Measurements from ENCODE around the gene PPM1E.
"Not testable (repeated sequence)": the region's sequence is repeated elsewhere in the genome, so short reads cannot be mapped to it uniquely, and the experiment has no call there.

The PPM1E gene

GRCh38 chr17:58783380-58783779, 27.7 kb downstream of the PPM1E start:
- no peak for DNase-seq

- DNase-seq, result no peak
Observed at GRCh38 chr17:58785097-58785496, 29.4 kb downstream of the PPM1E start.

- no peak for DNase-seq
Observed at GRCh38 chr17:58786586-58787295, 31.1 kb downstream of the PPM1E start.

DNA sequence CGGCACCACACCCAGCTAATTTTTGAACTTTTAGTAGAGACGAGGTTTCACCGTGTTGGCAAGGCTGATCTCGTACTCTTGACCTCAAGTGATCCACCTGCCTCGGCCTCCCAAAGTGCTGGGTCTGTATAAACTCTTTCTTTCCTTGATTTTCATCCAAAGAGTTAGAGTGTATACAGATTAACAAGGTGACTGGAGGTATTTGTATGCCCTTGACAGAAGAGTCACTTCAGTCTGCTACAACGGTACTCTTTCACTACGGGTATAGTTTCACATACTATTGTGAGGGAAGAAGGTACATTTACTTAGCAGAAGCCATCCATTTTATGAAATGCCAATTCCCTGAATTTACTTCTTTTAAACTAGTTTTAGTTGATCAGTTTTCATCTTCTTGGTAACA, 32.5 kb downstream of the PPM1E start:
- no peak for DNase-seq

GRCh38 chr17:58789160-58789559, 33.5 kb downstream of the PPM1E start:
- DNase-seq, result no peak

- DNase-seq, result no peak
Observed at GRCh38 chr17:58789831-58790230, 34.2 kb downstream of the PPM1E start.

DNA sequence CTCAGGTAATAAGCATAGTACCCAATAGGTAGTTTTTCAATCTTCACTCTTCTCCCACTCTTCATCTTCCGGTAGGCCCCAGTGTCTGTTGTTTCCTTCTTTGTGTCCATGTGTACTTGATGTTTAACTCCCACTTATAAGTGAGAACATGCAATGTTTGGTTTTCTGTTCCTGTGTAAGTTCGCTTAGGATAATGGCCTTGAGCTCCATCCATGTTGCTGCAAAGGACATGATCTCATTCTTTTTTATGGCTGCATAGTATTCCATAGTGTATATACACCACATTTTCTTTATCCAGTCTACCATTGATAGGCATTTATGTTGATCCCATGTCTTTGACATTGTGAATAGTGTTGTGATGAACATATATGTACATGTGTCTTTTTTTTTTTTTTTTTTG, 38.9 kb downstream of the PPM1E start:
- not testable (repeated sequence) for DNase-seq

- no peak for DNase-seq
Observed at GRCh38 chr17:58802188-58802587, 46.5 kb downstream of the PPM1E start.

GRCh38 chr17:58806046-58806445, 50.4 kb downstream of the PPM1E start:
- DNase-seq, result no peak

DNA sequence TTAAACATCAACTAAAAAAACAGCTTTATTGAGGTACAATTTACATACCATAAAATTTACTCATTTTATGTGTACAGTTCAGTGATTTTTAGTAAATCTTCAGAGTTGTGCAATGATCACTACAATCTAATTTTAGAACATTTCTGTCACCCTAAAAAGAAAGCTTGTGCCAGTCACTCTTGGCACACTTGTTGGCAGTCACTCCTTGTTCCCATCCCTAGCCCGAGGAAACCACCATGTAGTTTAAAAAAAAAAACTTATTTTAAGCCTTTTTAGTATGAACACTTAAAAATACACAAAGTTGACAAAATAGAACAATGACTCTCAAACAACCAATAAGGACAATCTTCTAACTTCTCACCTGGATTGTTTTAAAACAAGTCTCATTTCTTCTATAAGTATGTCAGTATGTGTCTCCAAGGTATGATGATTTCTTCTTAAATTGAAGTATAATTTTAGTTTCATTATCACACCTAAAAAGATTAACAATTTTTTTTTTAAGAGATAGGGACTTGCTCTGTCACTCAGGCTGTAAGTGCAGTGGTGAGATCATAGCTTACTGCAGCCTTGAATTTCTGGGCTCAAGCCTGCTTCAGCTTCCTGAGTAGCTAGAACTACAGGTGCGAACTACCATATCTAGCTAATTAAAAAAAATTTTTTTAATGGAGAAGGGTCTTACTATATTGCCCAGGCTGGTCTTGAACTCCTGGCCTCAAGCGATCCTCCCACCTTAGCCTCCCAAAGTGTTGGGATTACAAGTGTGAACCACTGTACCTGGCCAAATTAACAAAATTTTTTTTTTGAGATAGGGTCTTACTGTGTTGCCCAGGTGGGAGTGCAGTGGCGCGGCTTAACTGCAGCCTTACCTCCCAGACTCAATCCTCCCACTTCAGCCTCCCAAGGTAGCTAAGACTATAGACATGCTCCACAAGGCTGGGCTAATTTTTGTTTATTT, 53.2 kb downstream of the PPM1E start:
- no peak for DNase-seq

DNA sequence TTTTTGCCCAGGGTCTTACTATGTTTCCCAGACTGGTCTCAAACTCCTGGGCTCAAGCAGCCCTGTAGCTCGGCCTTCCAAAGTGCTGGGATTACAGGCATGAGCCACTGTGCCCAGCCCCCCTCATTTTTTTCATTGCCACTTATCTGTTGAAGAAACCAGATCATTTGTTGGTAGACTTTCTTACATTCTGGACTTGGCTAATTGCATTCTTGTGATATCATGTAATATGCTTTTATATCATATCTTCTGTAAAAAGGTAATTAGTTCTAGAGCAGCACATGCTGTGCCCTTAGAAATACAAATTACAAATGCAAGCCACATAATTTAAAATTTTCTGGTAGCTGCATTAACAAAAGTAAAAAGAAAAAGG, 53.9 kb downstream of the PPM1E start:
- DNase-seq, result no peak

GRCh38 chr17:58811290-58811689, 55.6 kb downstream of the PPM1E start:
- no peak for DNase-seq

DNA sequence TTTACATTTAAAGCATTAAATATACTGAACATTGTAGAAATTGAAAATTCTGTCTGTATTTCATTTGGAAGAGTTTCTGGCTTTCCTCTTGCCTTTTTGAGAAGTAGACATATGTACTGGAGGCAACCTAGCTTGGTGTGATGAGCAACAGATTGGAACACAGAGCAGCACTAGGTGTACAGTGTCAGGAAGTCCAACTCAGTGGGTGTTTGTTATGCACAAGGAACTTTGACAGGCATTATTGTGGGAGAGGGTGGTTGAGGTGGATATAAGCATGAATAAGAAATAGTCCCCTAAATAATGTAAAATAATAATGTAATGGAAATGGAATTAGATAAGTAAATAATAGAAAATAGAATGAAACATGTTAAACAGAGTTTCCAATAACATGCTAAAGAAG, 58.1 kb downstream of the PPM1E start:
- DNase-seq, result no peak

DNA sequence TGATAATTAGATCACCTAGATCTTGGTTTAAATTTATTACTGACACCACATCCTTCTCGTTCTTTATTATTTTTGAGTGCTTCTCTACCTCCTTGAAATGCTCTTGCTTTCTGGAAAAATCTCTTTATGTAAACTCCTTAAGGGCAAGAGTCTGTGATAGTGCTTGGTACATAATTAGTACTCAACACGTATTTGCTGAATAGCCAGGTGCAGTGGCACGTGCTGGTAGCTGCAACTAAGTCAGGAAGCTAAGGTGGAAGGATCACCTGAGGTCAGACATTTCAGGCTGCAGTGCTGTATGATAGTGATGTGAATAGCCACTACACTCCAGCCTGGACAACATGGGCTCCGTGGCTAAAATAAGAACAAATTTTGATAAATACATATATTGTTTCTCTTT, 63.0 kb downstream of the PPM1E start:
- DNase-seq, result no peak

- no peak for DNase-seq
Observed at GRCh38 chr17:58822148-58823050, 66.7 kb downstream of the PPM1E start.

GRCh38 chr17:58823051-58823525, 67.4 kb downstream of the PPM1E start:
- no peak for DNase-seq

DNA sequence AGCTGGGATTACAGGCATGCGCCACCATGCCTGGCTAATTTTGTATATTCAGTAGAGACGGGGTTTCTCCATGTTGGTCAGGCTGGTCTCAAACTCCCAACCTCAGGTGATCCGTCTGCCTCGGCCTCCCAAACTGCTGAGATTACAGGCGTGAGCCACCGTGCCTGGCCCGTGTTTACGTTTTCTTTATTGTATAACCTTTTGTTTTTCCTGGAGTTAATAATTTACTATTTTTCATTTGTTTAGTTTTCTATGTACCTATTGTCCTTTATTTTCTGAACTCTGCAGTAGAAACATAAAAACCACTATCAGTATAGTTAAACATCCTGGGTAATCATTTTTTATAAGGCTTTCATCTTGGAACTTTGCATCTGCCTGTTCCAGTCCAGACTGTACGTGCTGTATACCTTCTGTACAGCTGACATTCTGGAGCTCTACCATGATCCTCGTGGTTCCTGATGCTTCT, 73.6 kb downstream of the PPM1E start:
- DNase-seq, result no peak

DNA sequence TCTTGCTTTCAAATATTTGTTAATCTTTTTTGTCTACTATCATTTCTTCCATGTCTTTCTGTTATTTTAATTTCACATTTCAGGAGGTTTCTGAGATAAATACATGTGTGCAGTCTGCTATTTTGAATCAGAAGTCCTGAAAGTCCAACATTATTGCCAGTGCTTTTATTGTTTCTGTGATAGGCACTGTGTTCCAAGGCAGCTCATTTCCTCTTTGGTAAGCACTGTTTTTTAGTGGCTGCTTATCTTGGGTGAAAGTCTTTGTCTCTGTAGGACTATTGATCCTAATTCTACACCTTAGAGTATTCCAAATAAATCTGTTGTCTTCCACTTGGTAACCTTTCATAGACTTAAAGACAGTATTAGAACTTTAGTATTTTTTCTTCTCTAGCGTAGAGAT, 76.1 kb downstream of the PPM1E start:
- no peak for DNase-seq

DNA sequence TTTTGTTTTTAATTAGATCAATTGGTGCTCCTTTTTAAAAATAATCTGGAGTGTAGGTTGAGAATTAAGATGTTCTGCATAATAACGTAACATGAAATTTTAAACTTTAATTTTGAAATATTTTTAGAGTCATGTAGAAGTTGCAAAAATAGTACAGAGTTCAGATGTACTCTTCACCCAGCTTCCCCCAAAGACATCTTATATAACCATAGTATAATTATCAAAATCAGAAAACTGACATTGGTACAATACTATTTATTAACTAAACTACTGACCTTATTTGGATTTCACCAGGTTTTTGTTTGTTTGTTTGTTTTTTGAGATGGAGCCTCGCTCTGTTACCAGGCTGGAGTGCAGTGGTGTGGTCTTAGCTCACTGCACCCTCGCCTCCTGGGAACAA, 76.9 kb downstream of the PPM1E start:
- DNase-seq, result no peak

DNA sequence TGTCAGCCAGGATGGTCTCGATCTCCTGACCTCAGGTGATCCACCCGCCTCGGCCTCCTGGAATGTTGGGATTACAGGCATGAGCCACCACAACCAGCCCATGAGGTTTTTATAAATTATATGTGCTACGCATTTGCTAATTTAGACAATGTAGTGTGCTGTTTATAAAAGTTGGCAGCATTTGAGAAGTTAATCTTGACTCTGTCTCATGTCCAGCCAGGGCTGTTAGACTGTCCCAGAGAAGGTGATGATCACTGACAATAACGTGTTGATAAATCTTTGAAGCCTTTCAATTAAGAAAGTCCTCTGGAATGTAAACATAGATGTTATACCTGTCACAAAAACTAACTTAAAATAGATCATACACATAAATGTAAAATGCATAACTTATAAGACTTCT, 82.0 kb downstream of the PPM1E start:
- DNase-seq, result no peak

- no peak for DNase-seq
Observed at GRCh38 chr17:58840820-58841612, 85.4 kb downstream of the PPM1E start.

DNA sequence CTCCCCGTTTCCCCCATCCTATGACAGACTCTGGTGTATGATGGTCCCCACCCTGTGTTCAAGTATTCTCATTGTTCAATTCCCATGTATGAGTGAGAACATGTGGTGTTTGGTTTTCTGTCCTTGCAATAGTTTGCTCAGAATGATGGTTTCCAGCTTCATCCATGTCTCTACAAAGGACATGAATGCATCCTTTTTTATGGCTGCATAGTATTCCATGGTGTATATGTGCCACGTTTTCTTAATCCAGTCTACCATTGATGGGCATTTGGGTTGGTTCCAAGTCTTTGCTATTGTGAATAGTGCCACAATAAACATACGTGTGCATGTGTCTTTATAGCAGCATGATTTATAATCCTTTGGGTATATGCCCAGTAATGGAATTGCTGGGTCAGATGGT, 90.8 kb downstream of the PPM1E start:
- DNase-seq, result not testable (repeated sequence)
